Brain microvascular endothelial cell (primary cell): ENCODE measurements around the gene CSNK1G2.

ENCODE experiments used
- DNase-seq: peaks from one replicate; pipeline ENCODE4 v3.0.0-alpha.2; 2020
- H3K27ac ChIP-seq: fragments of 250-450 bp; sonication (Bioruptor Pico); 2 replicates; pipeline ENCODE4 v1.5.1; 2020; ENCODE audit warnings: mild to moderate bottlenecking, moderate library complexity
- H3K27me3 ChIP-seq: fragments of 250-450 bp; sonication (Bioruptor Pico); replicated peaks from 2 replicates; pipeline ENCODE4 v1.5.1; 2020; ENCODE audit warnings: mild to moderate bottlenecking
- H3K36me3 ChIP-seq: fragments of 250-450 bp; sonication (Bioruptor Pico); replicated peaks from 2 replicates; pipeline ENCODE4 v1.5.1; 2020; ENCODE audit warnings: mild to moderate bottlenecking
- H3K4me3 ChIP-seq: 2 replicates; pipeline ENCODE4 v1.5.1; 2011; ENCODE audit warnings: low read depth, mild to moderate bottlenecking, control low read depth, low read length, moderate library complexity
- in situ Hi-C: cut with HindIII; loops from 2 replicates; pipeline ENCODE4 v1.10.0; 2017; ENCODE audit warnings: low sequenced_read_pairs, low pct_ligation_motif_present
- TF ChIP-seq, protein P1 (sequence below): IDR thresholded peaks from 2 replicates; pipeline ENCODE4 v1.5.1; 2011; ENCODE audit warnings: low read depth, mild to moderate bottlenecking, moderate library complexity, low read length, control low read depth, inconsistent platforms; ENCODE audit errors: missing control alignments

Gene CSNK1G2

DNA sequence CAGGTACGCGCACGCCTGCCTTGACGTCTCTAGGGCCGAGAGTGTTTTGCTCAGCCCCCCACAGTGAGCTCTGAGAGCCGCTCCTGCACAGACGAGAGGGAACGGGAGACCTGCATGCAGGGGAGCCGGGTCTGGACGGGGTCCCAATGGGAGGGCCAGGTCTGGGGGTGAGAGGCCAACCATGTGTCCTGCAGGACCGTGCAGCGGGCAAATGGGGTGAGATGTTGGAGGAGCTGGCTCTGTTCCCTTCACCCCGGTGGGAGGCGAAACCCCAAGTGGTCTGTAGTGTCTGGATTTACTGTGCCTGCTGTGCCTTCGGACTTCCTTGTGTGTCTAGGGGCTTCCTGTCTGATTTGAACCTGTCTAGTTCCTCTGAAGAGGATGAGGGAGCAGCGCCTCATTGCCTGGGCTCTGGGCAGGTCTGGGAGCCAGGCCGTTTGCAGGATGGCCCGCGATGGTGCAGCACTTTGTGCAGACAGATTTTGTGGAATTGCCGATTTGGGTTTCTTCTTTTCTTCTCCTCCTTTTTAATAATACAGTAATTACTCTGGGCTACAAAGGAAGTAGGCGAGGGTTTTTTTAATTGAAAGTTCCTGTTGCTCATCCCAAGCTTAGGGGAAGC is 2.1 kb downstream of the CSNK1G2 start:
- H3K36me3 ChIP-seq, result no peaks in the 10 kb centered on the region
- TF ChIP-seq, protein P1, sequence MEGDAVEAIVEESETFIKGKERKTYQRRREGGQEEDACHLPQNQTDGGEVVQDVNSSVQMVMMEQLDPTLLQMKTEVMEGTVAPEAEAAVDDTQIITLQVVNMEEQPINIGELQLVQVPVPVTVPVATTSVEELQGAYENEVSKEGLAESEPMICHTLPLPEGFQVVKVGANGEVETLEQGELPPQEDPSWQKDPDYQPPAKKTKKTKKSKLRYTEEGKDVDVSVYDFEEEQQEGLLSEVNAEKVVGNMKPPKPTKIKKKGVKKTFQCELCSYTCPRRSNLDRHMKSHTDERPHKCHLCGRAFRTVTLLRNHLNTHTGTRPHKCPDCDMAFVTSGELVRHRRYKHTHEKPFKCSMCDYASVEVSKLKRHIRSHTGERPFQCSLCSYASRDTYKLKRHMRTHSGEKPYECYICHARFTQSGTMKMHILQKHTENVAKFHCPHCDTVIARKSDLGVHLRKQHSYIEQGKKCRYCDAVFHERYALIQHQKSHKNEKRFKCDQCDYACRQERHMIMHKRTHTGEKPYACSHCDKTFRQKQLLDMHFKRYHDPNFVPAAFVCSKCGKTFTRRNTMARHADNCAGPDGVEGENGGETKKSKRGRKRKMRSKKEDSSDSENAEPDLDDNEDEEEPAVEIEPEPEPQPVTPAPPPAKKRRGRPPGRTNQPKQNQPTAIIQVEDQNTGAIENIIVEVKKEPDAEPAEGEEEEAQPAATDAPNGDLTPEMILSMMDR, result no peak
- H3K27me3 ChIP-seq, result no peaks in the 10 kb centered on the region
- in situ Hi-C loops, result no loop called here
- peak overlapping the region; percentile 87 for H3K4me3 ChIP-seq
- DNase-seq, result no peak
- peak overlapping the region; percentile 56 for H3K27ac ChIP-seq

DNA sequence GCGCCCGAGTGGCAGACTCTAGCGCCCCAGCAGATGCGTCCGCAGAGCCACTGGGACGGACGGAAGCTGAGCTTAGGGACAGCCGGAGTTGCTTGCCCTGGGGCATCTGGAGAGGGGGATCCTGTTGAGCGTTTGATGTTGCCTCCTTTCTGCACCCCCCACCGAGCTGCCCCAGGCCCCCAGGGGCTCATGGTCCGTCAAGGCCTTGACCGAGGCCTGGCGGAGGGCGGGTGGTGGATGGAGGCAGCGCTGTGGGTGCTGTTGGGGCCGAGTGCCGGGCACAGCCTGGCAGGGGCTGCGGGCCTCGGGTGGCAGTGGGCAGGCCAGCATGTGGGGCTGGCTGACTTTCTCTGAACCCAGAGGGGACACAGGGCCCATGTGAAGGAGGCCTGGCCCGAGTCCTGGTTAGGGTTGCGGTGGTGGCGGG is 2.7 kb downstream of the CSNK1G2 start:
- H3K27me3 ChIP-seq, result no peaks in the 10 kb centered on the region
- in situ Hi-C loops, result no loop called here
- TF ChIP-seq, protein P1, result no peak
- no peaks in the 10 kb centered on the region for H3K36me3 ChIP-seq
- no peak overlapping the region for H3K4me3 ChIP-seq
- no peak overlapping the region for H3K27ac ChIP-seq
- no peak for DNase-seq

- DNase-seq, result no peak
- in situ Hi-C loops, result no loop called here
- TF ChIP-seq, protein P1, result no peak
- Histone ChIP-seq H3K4me3 (no peak overlapping the region), H3K36me3 (no peaks in the 10 kb centered on the region), H3K27me3 (no peaks in the 10 kb centered on the region), H3K27ac (no peak overlapping the region)
Measured at GRCh38 chr19:1944088-1944915, 3.3 kb downstream of the CSNK1G2 start.

DNA sequence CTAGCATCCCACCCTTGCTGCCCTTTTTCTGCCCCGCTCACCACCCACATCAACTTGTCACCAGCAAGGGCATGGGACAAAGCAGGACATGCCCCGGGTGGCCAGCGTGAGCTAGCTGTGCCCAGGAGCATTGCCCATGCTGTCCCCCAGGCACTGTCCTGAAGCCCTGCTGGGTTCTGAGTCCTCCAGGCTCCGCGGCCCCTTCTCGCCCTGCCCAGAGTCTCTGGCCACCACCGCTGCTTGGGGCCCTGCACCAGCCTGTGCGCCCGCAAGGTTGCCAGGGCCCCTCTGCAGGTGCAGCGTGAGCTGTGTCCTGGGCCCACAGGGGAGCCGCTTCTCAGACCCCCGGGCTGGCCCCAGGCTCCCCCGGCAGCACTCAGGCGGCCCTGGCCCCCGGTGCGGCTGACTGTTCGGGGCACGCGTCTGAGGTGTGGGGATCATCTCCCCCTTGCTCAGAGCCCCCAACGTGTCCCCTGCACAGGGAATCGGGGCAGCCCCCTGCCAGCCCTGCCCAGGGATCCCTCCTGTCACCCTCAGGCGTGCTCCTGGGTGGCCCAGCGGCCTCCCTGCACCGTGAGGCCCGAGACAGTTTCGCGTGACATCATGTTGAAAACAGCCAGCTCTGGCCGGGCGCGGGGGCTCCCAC is 4.1 kb downstream of the CSNK1G2 start:
- in situ Hi-C loops, result no loop called here
- DNase-seq, result no peak
- H3K27me3 ChIP-seq, result no peaks in the 10 kb centered on the region
- H3K36me3 ChIP-seq, result no peaks in the 10 kb centered on the region
- H3K27ac ChIP-seq, result no peak overlapping the region
- TF ChIP-seq, protein P1, result no peak
- H3K4me3 ChIP-seq, result no peak overlapping the region

DNA sequence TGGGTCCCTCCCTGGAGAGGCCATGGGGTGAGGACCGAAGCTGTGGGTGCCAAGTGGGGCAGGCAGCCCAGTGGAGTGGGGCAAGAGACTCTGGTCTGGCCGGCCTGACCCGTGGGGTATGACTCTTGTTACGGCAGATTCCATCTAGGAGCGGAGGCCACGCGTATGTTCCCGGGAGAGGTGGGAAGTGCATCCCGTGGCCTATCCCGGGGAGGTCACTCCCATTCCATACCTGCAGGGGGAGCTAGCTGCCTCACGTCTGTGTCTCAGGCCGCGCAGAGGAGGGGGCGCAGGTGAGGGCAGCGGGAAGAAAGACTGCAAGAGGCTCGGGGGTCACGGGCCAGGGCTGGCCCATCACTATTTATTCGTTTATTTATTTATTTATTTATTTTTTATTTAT is 4.9 kb downstream of the CSNK1G2 start:
- DNase-seq, result no peak
- in situ Hi-C loops, result no loop called here
- no peaks in the 10 kb centered on the region for H3K36me3 ChIP-seq
- H3K27ac ChIP-seq, result no peak overlapping the region
- TF ChIP-seq, protein P1, result peak; percentile 74
- H3K27me3 ChIP-seq, result no peaks in the 10 kb centered on the region
- no peak overlapping the region for H3K4me3 ChIP-seq
